Cardiac muscle cell (in vitro differentiated cells and primary cell): ENCODE results near the gene SLC6A13. TPM values are rescaled to one million over a fixed set of nuclear protein-coding genes. Genes with fewer than 3 reads are reported as not detected.

Experiments
- DNase-seq, 2 donors: peaks; one replicate each; pipeline versions ENCODE4 v3.0.0 to v3.0.0-alpha.2; 2010 to 2017; ENCODE audit warnings: low read depth in 1 of 2, low spot score in 1 of 2
- H3K27ac ChIP-seq: fragments of 200-600 bp; sonication (generic); 2 replicates; pipeline ENCODE4 v1.5.1; 2016
- H3K27me3 ChIP-seq: fragments of 200-600 bp; sonication (generic); 2 replicates; pipeline ENCODE4 v1.6.0; 2016; ENCODE audit warnings: control low read depth
- H3K36me3 ChIP-seq: fragments of 200-600 bp; sonication (generic); 2 replicates; pipeline ENCODE4 v1.5.1; 2016; ENCODE audit warnings: control low read depth
- H3K4me1 ChIP-seq: fragments of 200-600 bp; sonication (generic); 2 replicates; pipeline ENCODE4 v1.8.1; 2017; ENCODE audit warnings: low read depth, mild to moderate bottlenecking, mixed run types
- H3K4me3 ChIP-seq: fragments of 200-600 bp; sonication (generic); 2 replicates; pipeline ENCODE4 v1.5.1; 2016; ENCODE audit warnings: mild to moderate bottlenecking
- H3K9me3 ChIP-seq: fragments of 200-600 bp; sonication (generic); 2 replicates; pipeline ENCODE4 v1.5.1; 2017; ENCODE audit warnings: low read depth, mild to moderate bottlenecking, control low read depth
- CTCF ChIP-seq: IDR thresholded peaks from 2 replicates; pipeline ENCODE4 v1.5.1; 2012; ENCODE audit warnings: low read depth, mild to moderate bottlenecking, low read length
- polyA plus RNA-seq: library from polyadenylated mRNA; unstranded; fragments of >200 nt; fragmentation: Nextera tagmentation; extraction: Ambion mirVana; gene quantifications from 2 replicates; pipeline ENCODE4 v1.2.1, GENCODE V29; 2016
- total RNA-seq: library from RNA; depleted of rRNA; stranded (reverse); fragments of >200 nt; gene quantifications from 2 replicates; pipeline ENCODE4 v1.2.3, GENCODE V29; 2016

Gene SLC6A13
- total and polyA plus RNA-seq, 2 experiments from 2014 or later = 2.3 to 3.8 TPM

- Histone ChIP-seq H3K4me3 (no peak overlapping the region), H3K4me1 (no peaks in the 10 kb centered on the region), H3K36me3 (peaks cover 34% of the 10 kb centered on the region), H3K27ac (no peak overlapping the region), H3K9me3 (no peaks in the 10 kb centered on the region), H3K27me3 (no peaks in the 10 kb centered on the region)
- DNase-seq = no peak
- TF ChIP-seq CTCF = no peak
Observed at GRCh38 chr12:286531-287300, 24.1 kb upstream of the SLC6A13 start.

- peaks cover 7% of the 10 kb centered on the region for H3K36me3 ChIP-seq
- H3K27me3 ChIP-seq = no peaks in the 10 kb centered on the region
- H3K4me1 ChIP-seq = no peaks in the 10 kb centered on the region
- no peaks in the 10 kb centered on the region for H3K9me3 ChIP-seq
- H3K27ac ChIP-seq = no peak overlapping the region
- TF ChIP-seq CTCF = no peak
- no peak overlapping the region for H3K4me3 ChIP-seq
- DNase-seq = no peak
Observed at GRCh38 chr12:278046-278445, 15.4 kb upstream of the SLC6A13 start.

GRCh38 chr12:275812-276211 is 13.2 kb upstream of the SLC6A13 start:
- Histone ChIP-seq H3K27me3 (no peaks in the 10 kb centered on the region), H3K4me3 (no peak overlapping the region), H3K4me1 (no peaks in the 10 kb centered on the region), H3K9me3 (no peaks in the 10 kb centered on the region), H3K36me3 (no peaks in the 10 kb centered on the region), H3K27ac (no peak overlapping the region)
- no peak for TF ChIP-seq CTCF
- DNase-seq = no peak

GRCh38 chr12:273382-273781 is 10.7 kb upstream of the SLC6A13 start:
- H3K27ac ChIP-seq = no peak overlapping the region
- DNase-seq = no peak
- no peaks in the 10 kb centered on the region for H3K36me3 ChIP-seq
- peaks cover 12% of the 10 kb centered on the region for H3K4me1 ChIP-seq
- H3K27me3 ChIP-seq = no peaks in the 10 kb centered on the region
- H3K9me3 ChIP-seq = no peaks in the 10 kb centered on the region
- no peak overlapping the region for H3K4me3 ChIP-seq
- TF ChIP-seq CTCF = no peak

- no peak for DNase-seq
- no peaks in the 10 kb centered on the region for H3K27me3 ChIP-seq
- TF ChIP-seq CTCF = no peak
- no peaks in the 10 kb centered on the region for H3K36me3 ChIP-seq
- H3K27ac ChIP-seq = no peak overlapping the region
- H3K4me3 ChIP-seq = no peak overlapping the region
- peaks cover 15% of the 10 kb centered on the region for H3K4me1 ChIP-seq
- H3K9me3 ChIP-seq = no peaks in the 10 kb centered on the region
Observed at GRCh38 chr12:272942-273341, 10.3 kb upstream of the SLC6A13 start.
